ENCODE data around the gene SPHKAP.

The SPHKAP gene

GRCh38 chr2:227933884-227934283, 247.6 kb downstream of the SPHKAP start:
- H3K4me1 ChIP-seq = no peaks in the 10 kb centered on the region
- TF ChIP-seq Cebpa-rat (IDR thresholded peaks at IDR 0.05) = no peak
- no peak overlapping the region for H3K9ac ChIP-seq
- no peaks in the 10 kb centered on the region for H3K27me3 ChIP-seq
- H3K27ac ChIP-seq = no peak overlapping the region
- H3K4me2 ChIP-seq = no peak overlapping the region
- H3K9me3 ChIP-seq (replicated peaks in 1 of 11) = peaks cover 0 to 4% (median 0%) of the 10 kb centered on the region in 11 experiments; a peak in 7 of 22 replicates
- H3K4me3 ChIP-seq = no peak overlapping the region
- no peaks in the 10 kb centered on the region for H3K36me3 ChIP-seq
- H4K20me1 ChIP-seq = no peaks in the 10 kb centered on the region

GRCh38 chr2:227932403-227932802, 249.1 kb downstream of the SPHKAP start:
- peaks cover 11 to 18% (median 13%) of the 10 kb centered on the region in 11 experiments for H3K9me3 ChIP-seq (replicated peaks in 1 of 11)
- no peak for TF ChIP-seq Cebpa-rat (IDR thresholded peaks at IDR 0.05)
- no peak overlapping the region for H3K4me2 ChIP-seq
- no peaks in the 10 kb centered on the region for H3K4me1 ChIP-seq
- no peak overlapping the region for H3K4me3 ChIP-seq
- no peaks in the 10 kb centered on the region for H3K27me3 ChIP-seq
- no peak overlapping the region for H3K9ac ChIP-seq
- no peaks in the 10 kb centered on the region for H4K20me1 ChIP-seq
- no peak overlapping the region for H3K27ac ChIP-seq
- peaks cover 0 to 3% (median 0%) of the 10 kb centered on the region in 11 experiments; a peak in 1 of 22 replicates for H3K36me3 ChIP-seq

GRCh38 chr2:227932001-227932400, 249.5 kb downstream of the SPHKAP start:
- peaks cover 0 to 3% (median 0%) of the 10 kb centered on the region in 11 experiments; a peak in 1 of 22 replicates for H3K36me3 ChIP-seq
- no peak overlapping the region for H3K9ac ChIP-seq
- no peak overlapping the region for H3K4me3 ChIP-seq
- no peaks in the 10 kb centered on the region for H3K27me3 ChIP-seq
- H4K20me1 ChIP-seq = no peaks in the 10 kb centered on the region
- no peaks in the 10 kb centered on the region for H3K4me1 ChIP-seq
- peaks cover 15 to 22% (median 17%) of the 10 kb centered on the region in 11 experiments for H3K9me3 ChIP-seq (replicated peaks in 1 of 11)
- no peak for TF ChIP-seq Cebpa-rat (IDR thresholded peaks at IDR 0.05)
- no peak overlapping the region for H3K27ac ChIP-seq
- H3K4me2 ChIP-seq = no peak overlapping the region

Measured in BLaER1 treated with 17β-estradiol and CSF1 and Interleukin-3, amounts not matched to agents 10 nM and 100 nM (cell line).